ENCODE data around the gene IQCK. TPM values are rescaled to one million over a fixed set of nuclear protein-coding genes. Genes with fewer than 3 reads are reported as not detected.

IQCK gene
- total RNA-seq, 1 donor from 2014 or later: 3.2 TPM

DNA sequence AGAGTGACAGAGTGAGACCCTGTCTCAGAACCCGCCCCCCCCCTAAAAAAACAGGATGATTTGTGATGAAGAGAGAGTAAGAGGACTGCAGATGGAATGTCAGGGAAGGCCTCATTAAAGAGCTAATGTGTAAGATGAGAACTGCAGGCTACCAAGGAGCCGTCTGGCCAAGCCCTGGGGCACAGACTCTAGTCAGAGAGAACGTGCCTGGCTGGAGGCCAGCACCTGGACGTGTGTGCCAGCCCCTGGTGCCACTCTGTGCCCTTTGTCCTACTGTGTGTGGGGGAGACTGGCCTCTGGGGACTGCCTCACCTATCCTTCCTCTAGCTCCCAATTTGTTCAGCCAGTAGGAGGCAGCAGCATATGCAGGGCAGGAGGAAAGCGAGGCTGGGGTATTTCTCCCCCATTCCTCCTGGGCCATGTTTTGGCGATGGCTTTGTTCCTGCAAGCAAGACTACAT lies 37.2 kb upstream of the IQCK start:
- ATAC-seq (ENCODE audit: low read depth): no peak
- CTCF ChIA-PET: no interaction called here
- Mint-ChIP-seq H3K27me3 (no peaks in the 10 kb centered on the region), H3K36me3 (ENCODE audit: low read depth) (peaks cover 69% of the 10 kb centered on the region), H3K4me3 (no peak overlapping the region), H3K27ac (no peak overlapping the region), H3K9me3 (peaks cover 10% of the 10 kb centered on the region), H3K4me1 (no peaks in the 10 kb centered on the region)
- POLR2A ChIA-PET: interaction anchor here (0.6 kb wide), 1 partner anchor 317 kb away, joined by 6 read pairs; no protein-coding TSS in a partner anchor
- no peak for DNase-seq
- intact Hi-C loops (cut with micrococcal nuclease): no loop called here
- TF ChIP-seq, protein P1, sequence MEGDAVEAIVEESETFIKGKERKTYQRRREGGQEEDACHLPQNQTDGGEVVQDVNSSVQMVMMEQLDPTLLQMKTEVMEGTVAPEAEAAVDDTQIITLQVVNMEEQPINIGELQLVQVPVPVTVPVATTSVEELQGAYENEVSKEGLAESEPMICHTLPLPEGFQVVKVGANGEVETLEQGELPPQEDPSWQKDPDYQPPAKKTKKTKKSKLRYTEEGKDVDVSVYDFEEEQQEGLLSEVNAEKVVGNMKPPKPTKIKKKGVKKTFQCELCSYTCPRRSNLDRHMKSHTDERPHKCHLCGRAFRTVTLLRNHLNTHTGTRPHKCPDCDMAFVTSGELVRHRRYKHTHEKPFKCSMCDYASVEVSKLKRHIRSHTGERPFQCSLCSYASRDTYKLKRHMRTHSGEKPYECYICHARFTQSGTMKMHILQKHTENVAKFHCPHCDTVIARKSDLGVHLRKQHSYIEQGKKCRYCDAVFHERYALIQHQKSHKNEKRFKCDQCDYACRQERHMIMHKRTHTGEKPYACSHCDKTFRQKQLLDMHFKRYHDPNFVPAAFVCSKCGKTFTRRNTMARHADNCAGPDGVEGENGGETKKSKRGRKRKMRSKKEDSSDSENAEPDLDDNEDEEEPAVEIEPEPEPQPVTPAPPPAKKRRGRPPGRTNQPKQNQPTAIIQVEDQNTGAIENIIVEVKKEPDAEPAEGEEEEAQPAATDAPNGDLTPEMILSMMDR (IDR thresholded peaks at IDR 0.05): no peak

DNA sequence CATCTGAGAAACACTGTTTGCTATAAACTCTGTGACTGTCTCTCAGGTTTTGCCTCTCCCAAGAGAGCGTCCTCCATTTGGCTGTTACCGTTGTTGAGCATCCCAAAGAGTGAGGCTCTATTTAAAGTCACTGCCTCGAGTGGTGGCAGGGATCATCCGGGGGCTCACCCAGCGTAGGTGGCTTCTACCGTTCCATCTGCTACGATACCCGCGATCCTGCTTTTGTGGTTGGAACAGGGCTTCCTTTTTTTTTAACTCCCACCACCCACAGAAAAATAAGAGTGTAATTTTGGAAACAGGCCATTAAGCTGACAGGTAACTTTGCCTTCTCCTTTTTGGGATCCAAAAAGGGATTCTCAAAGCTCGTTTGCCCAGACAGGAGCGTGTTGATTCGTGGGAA lies 36.4 kb upstream of the IQCK start:
- ChIA-PET CTCF (no interaction called here), POLR2A (no interaction called here)
- H3K9me3 Mint-ChIP-seq: peaks cover 10% of the 10 kb centered on the region
- H3K36me3 Mint-ChIP-seq (ENCODE audit: low read depth): peaks cover 70% of the 10 kb centered on the region
- DNase-seq (no peak), ATAC-seq (ENCODE audit: low read depth) (no peak)
- no peak overlapping the region for H3K4me3 Mint-ChIP-seq
- H3K4me1 Mint-ChIP-seq: no peaks in the 10 kb centered on the region
- no peak overlapping the region for H3K27ac Mint-ChIP-seq
- intact Hi-C loops (cut with micrococcal nuclease): no loop called here
- TF ChIP-seq, protein P1 (IDR thresholded peaks at IDR 0.05): no peak
- H3K27me3 Mint-ChIP-seq: no peaks in the 10 kb centered on the region

DNA sequence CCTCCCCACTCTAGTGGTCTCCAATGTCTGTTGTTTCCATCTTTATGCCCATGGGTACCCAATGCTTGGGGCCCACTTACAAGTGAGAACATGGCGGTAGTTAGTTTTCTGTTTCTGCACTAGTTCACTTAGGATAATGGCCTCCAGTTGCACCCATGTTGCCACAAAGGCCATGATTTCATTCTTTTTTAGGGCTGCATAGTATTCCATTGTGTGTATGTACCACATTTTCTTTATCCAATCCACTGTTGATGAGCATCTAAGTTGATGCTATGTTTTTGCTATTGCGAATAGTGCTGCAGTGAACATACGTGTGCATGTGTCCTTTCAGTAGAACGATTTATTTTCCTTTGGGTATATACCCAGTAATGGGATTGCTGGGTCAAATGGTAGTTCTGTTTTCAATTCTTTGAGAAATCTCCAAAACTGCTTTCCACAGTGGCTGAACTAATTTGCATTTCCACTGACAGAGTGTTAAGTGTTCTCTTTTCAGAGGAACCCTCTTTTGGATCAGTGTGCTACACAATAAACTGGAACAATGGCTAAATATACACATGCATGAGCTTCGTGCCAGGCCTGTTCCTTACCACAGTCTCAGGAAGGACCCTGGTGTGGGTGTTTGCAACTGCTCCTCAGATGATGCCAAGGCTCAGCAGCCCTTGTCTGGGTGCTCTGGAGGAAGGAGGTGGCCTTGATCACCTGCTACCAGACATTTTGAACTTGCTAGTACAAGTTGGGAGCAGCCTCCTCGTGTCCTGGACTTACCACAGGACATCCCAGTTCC lies 34.4 kb upstream of the IQCK start:
- TF ChIP-seq, protein P1 (IDR thresholded peaks at IDR 0.05): no peak
- Mint-ChIP-seq H3K4me1 (no peaks in the 10 kb centered on the region), H3K27me3 (no peaks in the 10 kb centered on the region), H3K9me3 (peaks cover 10% of the 10 kb centered on the region), H3K27ac (no peak overlapping the region), H3K4me3 (no peak overlapping the region), H3K36me3 (ENCODE audit: low read depth) (peaks cover 80% of the 10 kb centered on the region)
- ChIA-PET POLR2A (no interaction called here), CTCF (no interaction called here)
- DNase-seq (no peak), ATAC-seq (ENCODE audit: low read depth) (no peak)
- intact Hi-C loops (cut with micrococcal nuclease): no loop called here

DNA sequence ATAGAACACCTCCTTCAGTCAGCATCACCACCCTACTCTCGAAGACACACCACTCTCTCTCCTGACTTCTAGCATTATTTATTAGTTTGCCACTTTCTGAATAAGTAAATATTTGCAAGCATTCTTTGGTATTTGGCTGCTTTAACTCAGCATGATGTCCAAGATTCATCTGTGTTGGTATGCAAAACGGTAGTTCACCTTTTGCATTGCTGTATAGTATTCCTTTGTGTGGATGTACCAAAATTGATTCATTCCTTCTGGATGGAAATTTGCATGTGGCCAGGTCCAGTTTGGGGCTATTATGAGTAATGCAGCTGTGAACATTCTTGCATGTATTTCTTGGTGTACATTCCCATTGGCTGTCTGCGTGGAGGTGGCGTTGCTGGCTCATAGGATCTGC lies 32.9 kb upstream of the IQCK start:
- ATAC-seq (ENCODE audit: low read depth) (no peak), DNase-seq (no peak)
- Mint-ChIP-seq H3K27ac (no peak overlapping the region), H3K4me3 (no peak overlapping the region), H3K9me3 (peaks cover 10% of the 10 kb centered on the region), H3K27me3 (no peaks in the 10 kb centered on the region), H3K4me1 (no peaks in the 10 kb centered on the region), H3K36me3 (ENCODE audit: low read depth) (peaks cover 77% of the 10 kb centered on the region)
- intact Hi-C loops (cut with micrococcal nuclease): no loop called here
- CTCF ChIA-PET: interaction anchor here (0.6 kb wide), 1 partner anchor 35 kb away, joined by 3 read pairs; no protein-coding TSS in a partner anchor
- TF ChIP-seq, protein P1 (IDR thresholded peaks at IDR 0.05): no peak
- POLR2A ChIA-PET: no interaction called here

DNA sequence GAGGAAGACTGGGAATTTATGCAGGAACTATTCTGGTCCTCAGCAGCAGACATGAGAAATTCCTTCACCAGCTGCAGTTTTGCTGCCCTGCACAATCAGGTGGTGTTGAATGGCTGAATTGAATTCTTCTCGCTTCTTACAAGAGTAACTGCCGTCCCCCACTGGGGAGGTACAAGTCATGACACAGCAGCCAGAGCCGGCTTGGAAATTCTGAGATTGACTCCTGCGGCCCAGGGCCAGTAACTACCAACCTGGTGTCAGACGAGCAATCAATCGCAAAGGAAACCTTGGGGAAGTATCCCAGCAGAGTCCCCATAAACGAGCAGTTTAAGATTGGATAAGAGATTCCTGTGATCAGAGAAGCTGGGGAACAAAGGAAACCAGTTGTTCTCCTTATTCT lies 30.8 kb upstream of the IQCK start:
- DNase-seq (no peak), ATAC-seq (ENCODE audit: low read depth) (no peak)
- peaks cover 74% of the 10 kb centered on the region for H3K36me3 Mint-ChIP-seq (ENCODE audit: low read depth)
- ChIA-PET CTCF (no interaction called here), POLR2A (no interaction called here)
- intact Hi-C loops (cut with micrococcal nuclease): no loop called here
- TF ChIP-seq, protein P1 (IDR thresholded peaks at IDR 0.05): no peak
- peaks cover 10% of the 10 kb centered on the region for H3K9me3 Mint-ChIP-seq
- H3K27me3 Mint-ChIP-seq: no peaks in the 10 kb centered on the region
- H3K4me3 Mint-ChIP-seq: no peak overlapping the region
- H3K27ac Mint-ChIP-seq: no peak overlapping the region
- H3K4me1 Mint-ChIP-seq: no peaks in the 10 kb centered on the region
